ENCODE measurements around the gene KCTD14. TPM values are rescaled to one million over a fixed set of nuclear protein-coding genes. Genes with fewer than 3 reads are reported as not detected.

KCTD14 gene
- total RNA-seq, 2 donors from 2014 or later = 0.81 to 5.6 TPM

DNA sequence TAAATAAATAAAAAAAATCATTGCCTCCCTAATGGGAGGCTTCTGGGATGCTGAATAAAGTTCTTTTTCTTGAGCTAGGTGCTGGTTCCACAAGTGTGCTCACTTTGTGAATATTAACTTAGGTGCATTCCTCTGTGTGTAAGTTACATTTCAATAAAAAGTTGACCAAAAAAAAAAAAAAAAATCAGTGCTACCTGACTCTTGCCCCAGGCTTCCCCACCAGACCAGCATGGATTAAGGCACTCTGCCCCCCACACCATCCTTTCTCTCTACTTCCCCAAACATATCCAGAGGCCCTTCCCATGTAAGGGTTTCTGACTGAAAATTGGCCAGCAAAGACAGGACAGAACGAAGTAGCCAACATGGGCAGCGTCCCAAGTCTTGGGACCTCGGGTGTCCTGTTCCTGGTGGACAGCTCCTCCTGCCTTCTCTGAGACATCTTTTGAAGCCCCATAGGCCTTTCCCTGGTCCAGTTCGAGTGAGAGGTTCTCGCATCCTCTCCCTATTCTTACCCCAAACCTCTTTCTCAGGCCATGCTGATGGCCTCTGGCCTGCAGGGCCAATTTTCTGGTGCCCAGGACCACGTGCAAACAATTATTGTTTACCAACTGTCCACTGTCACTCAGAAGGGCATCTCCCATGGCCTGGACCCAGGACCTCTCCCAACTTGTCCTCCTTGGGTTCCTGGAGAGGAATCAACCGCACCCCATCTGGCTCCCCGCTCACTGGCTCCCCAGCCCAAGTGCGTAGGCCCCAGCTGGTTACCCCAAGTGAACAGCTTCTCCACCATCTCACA lies 14.9 kb upstream of the KCTD14 start:
- Histone ChIP-seq H3K4me1 (ENCODE audit: control insufficient read depth in 1 of 2, low read depth in 2 of 2) (peaks cover 3 to 18% of the 10 kb centered on the region in 2 donors), H3K9me3 (no peaks in the 10 kb centered on the region), H3K27ac (no peak overlapping the region), H3K27me3 (replicated peaks; ENCODE audit: insufficient read depth) (no peaks in the 10 kb centered on the region), H3K36me3 (no peaks in the 10 kb centered on the region), H3K4me3 (no peak overlapping the region)
- ATAC-seq (ENCODE audit: insufficient number of reproducible peaks, low FRiP score, low read depth) (no peak), DNase-seq (ENCODE audit: low spot score) (no peak)
- TF ChIP-seq, protein P1, sequence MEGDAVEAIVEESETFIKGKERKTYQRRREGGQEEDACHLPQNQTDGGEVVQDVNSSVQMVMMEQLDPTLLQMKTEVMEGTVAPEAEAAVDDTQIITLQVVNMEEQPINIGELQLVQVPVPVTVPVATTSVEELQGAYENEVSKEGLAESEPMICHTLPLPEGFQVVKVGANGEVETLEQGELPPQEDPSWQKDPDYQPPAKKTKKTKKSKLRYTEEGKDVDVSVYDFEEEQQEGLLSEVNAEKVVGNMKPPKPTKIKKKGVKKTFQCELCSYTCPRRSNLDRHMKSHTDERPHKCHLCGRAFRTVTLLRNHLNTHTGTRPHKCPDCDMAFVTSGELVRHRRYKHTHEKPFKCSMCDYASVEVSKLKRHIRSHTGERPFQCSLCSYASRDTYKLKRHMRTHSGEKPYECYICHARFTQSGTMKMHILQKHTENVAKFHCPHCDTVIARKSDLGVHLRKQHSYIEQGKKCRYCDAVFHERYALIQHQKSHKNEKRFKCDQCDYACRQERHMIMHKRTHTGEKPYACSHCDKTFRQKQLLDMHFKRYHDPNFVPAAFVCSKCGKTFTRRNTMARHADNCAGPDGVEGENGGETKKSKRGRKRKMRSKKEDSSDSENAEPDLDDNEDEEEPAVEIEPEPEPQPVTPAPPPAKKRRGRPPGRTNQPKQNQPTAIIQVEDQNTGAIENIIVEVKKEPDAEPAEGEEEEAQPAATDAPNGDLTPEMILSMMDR (IDR thresholded peaks at IDR 0.05) = no peak

DNA sequence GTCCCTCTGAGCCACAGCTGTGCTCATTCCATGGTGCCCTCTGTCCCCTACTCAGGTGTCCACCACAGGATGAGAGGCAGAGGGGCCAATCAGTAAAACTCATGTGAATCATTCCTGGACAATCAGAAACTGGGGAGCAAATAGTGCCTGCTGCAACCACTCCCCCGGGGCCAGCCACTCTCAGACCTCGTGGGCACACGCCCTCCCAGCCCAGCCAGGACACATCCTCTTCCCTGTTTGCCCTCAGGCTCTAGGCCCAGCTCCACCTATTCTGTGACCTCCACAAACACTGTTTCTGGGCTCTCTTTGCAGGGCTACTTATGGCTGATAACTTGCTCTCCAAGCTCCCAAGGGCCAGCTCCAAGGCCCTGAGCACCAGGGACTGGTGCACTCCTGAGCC lies 14.0 kb upstream of the KCTD14 start:
- Histone ChIP-seq H3K4me1 (ENCODE audit: control insufficient read depth in 1 of 2, low read depth in 2 of 2) (peaks cover 3 to 18% of the 10 kb centered on the region in 2 donors), H3K4me3 (no peak overlapping the region), H3K9me3 (no peaks in the 10 kb centered on the region), H3K27ac (no peak overlapping the region), H3K36me3 (no peaks in the 10 kb centered on the region), H3K27me3 (replicated peaks; ENCODE audit: insufficient read depth) (no peaks in the 10 kb centered on the region)
- ATAC-seq (ENCODE audit: insufficient number of reproducible peaks, low FRiP score, low read depth) (no peak), DNase-seq (ENCODE audit: low spot score) (no peak)
- TF ChIP-seq, protein P1 (IDR thresholded peaks at IDR 0.05) = no peak

DNA sequence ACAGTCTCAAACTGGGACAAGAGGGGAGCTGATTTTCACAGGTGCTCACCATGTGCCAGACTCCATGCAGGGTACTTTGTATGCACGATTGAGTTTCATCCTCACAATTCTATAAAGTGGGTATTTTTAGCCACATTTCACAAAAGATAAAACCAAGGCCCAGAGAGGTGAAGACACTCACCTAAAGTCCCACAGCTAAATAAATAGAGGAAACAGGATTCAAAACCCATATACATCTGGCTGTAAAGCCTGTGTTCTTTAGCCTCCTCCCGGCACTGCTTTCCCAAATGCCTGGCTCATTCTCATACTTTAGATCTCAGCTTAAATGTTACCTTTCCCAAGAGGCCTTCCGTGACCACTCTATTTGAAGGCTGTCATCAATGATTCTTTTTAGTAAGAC lies 13.2 kb upstream of the KCTD14 start:
- no peak for ATAC-seq (ENCODE audit: insufficient number of reproducible peaks, low FRiP score, low read depth)

DNA sequence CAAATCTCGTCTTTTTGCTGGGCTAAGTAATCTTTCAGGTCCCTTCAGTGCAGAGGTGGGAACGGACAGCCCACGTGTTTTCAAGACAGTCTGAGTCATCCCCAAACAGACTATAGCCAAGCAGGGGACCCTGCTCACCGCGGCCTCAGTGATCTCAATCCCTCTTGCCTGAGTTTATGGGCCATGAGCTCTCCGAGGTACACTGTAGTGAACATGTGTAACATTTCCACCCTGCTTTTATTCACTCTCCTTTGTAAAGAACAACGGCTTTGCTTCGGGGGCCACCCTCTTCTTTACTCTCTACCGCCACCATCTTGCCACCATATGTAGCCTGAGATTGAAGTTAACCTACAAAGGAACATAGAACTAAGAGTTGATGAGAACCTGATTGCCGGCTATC lies 11.5 kb upstream of the KCTD14 start:
- Histone ChIP-seq H3K4me1 (ENCODE audit: control insufficient read depth in 1 of 2, low read depth in 2 of 2) (peaks cover 2 to 13% of the 10 kb centered on the region in 2 donors), H3K27ac (no peak overlapping the region), H3K4me3 (no peak overlapping the region), H3K9me3 (no peaks in the 10 kb centered on the region), H3K36me3 (no peaks in the 10 kb centered on the region), H3K27me3 (replicated peaks; ENCODE audit: insufficient read depth) (no peaks in the 10 kb centered on the region)
- no peak for ATAC-seq (ENCODE audit: insufficient number of reproducible peaks, low FRiP score, low read depth)
- TF ChIP-seq, protein P1 (IDR thresholded peaks at IDR 0.05) = no peak
- no peak for DNase-seq (ENCODE audit: low spot score)

More for the DNA sequence above, 13.2 kb upstream of the KCTD14 start:
- Histone ChIP-seq H3K4me3 (no peak overlapping the region), H3K36me3 (no peaks in the 10 kb centered on the region), H3K27ac (no peak overlapping the region), H3K4me1 (ENCODE audit: control insufficient read depth in 1 of 2, low read depth in 2 of 2) (peaks cover 3 to 18% of the 10 kb centered on the region in 2 donors), H3K9me3 (no peaks in the 10 kb centered on the region), H3K27me3 (replicated peaks; ENCODE audit: insufficient read depth) (no peaks in the 10 kb centered on the region)
- no peak for DNase-seq (ENCODE audit: low spot score)
- TF ChIP-seq, protein P1 (IDR thresholded peaks at IDR 0.05) = no peak

DNA sequence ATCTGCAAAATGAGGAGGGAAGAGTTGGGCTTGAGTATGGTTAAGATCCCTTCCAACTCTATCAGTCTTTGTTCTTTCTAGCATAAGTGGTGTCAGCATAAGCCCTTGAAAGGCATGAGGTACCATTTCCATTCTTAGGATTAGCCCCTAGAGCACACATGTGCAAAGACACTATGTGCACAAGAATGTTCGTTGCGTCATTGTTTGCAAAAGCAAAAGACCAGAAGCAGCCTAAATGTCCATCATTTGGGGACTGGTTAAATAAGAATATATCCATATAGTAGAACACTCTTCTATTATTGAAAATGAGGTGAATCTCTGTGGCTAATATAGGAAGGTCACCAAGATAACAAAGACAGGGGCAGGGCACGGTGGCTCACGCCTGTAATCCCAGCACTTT lies 10.0 kb upstream of the KCTD14 start:
- DNase-seq (ENCODE audit: low spot score) (no peak), ATAC-seq (ENCODE audit: insufficient number of reproducible peaks, low FRiP score, low read depth) (no peak)
- H3K4me1 ChIP-seq (ENCODE audit: control insufficient read depth in 1 of 2, low read depth in 2 of 2) = peaks cover 2 to 10% of the 10 kb centered on the region in 2 donors
- TF ChIP-seq, protein P1 (IDR thresholded peaks at IDR 0.05) = no peak
- H3K27ac ChIP-seq = no peak overlapping the region
- H3K4me3 ChIP-seq = no peak overlapping the region
- no peaks in the 10 kb centered on the region for H3K36me3 ChIP-seq
- H3K27me3 ChIP-seq (replicated peaks; ENCODE audit: insufficient read depth) = no peaks in the 10 kb centered on the region
- H3K9me3 ChIP-seq = no peaks in the 10 kb centered on the region
